HCT116 (cell line): ENCODE measurements around the gene UBAP2. TPM values are rescaled to one million over a fixed set of nuclear protein-coding genes. Genes with fewer than 3 reads are reported as not detected.

ENCODE experiments used
- ATAC-seq: fragments of 200-7000 bp; cut with Tn5 transposase; 2 replicates; pipeline ENCODE4 v1.9.1; 2020; ENCODE audit warnings: mild to moderate bottlenecking, moderate library complexity
- BruUV-seq: library from RNA; stranded (reverse); fragments of 400-500 nt; replicated peaks from 2 replicates; lab custom pipeline; 2021; lab: Mats Ljungman, UMichigan
- CTCF ChIA-PET: fragments of 300-600 bp; sonication (Branson Sonifier 250); formaldehyde crosslinking; loops from one replicate; lab custom pipeline; 2021; ENCODE audit warnings: antibody characterized with exemption; lab: Charles Lee
- POLR2A ChIA-PET: fragments of 300-600, 350-600 bp; sonication (Branson Sonifier 250); formaldehyde crosslinking; loops from one replicate; lab custom pipeline; 2021; ENCODE audit warnings: antibody characterized with exemption; lab: Charles Lee
- RAD21 ChIA-PET, 2 experiments: fragments of 300-600 bp; sonication (Branson Sonifier 250); formaldehyde crosslinking; loops; one replicate each; lab custom pipeline; 2023; ENCODE audit warnings: low total read pairs in 2 of 2; ENCODE audit not compliant: uncharacterized antibody in 2 of 2, unreplicated experiment in 2 of 2, low non-redundant PET in 1 of 2; lab: Charles Lee
- DNase-seq: peaks from one replicate; pipeline ENCODE4 v3.0.0-alpha.2; 2010; ENCODE audit warnings: low read depth, low spot score
- H2AFZ ChIP-seq: fragments of 200-600 bp; shearing (Covaris generic), sonication (generic); 2 replicates; pipeline ENCODE4 v1.6.1; 2017; ENCODE audit warnings: low read depth, mixed run types, mixed read lengths, antibody characterized with exemption, low read length; ENCODE audit not compliant: poor library complexity, severe bottlenecking
- H3K27ac ChIP-seq: 2 replicates; pipeline ENCODE4 v1.5.1; 2012; ENCODE audit warnings: low read depth, low read length
- H3K27me3 ChIP-seq: fragments of 200-600 bp; sonication (generic); 2 replicates; pipeline ENCODE4 v1.6.1; 2016; ENCODE audit warnings: mixed run types, low read length, mixed read lengths; ENCODE audit not compliant: insufficient read depth
- H3K36me3 ChIP-seq, 2 experiments: fragments of 200-500 bp in 1 of 2; fragments of 200-600 bp in 1 of 2; sonication (Bioruptor generic) in 1 of 2; sonication (generic) in 1 of 2; 2 replicates each; pipeline versions ENCODE4 v1.5.1 to v1.6.1; 2014 to 2016; ENCODE audit warnings: low read length in 2 of 2, inconsistent platforms in 1 of 2, mixed read lengths in 1 of 2, mixed run types in 1 of 2; ENCODE audit not compliant: insufficient read depth in 2 of 2, control insufficient read depth in 1 of 2
- H3K4me1 ChIP-seq, 2 experiments: fragments of 200-600 bp in 1 of 2; sonication (generic) in 1 of 2; 2 replicates each; pipeline versions ENCODE4 v1.5.1 to v1.6.1; 2012 to 2017; ENCODE audit warnings: low read length in 2 of 2, inconsistent platforms in 1 of 2, mild to moderate bottlenecking in 1 of 2, mixed read lengths in 1 of 2, mixed run types in 1 of 2, moderate library complexity in 1 of 2; ENCODE audit not compliant: insufficient read depth in 2 of 2, control insufficient read depth in 1 of 2
- H3K4me2 ChIP-seq: fragments of 200-600 bp; sonication (generic); 2 replicates; pipeline ENCODE4 v1.6.1; 2017; ENCODE audit warnings: mixed run types, low read length, mixed read lengths
- H3K4me3 ChIP-seq, 2 experiments: fragments of 200-600 bp in 1 of 2; sonication (generic) in 1 of 2; replicated peaks in 1 of 2; 2 replicates each; pipeline ENCODE4 v1.5.1; 2011 to 2016; ENCODE audit warnings: low read length in 2 of 2, control low read depth in 1 of 2, low read depth in 1 of 2, mild to moderate bottlenecking in 1 of 2, mixed read lengths in 1 of 2, mixed run types in 1 of 2
- H3K79me2 ChIP-seq: fragments of 200-600 bp; sonication (generic); 2 replicates; pipeline ENCODE4 v1.6.1; 2017; ENCODE audit warnings: mild to moderate bottlenecking, mixed run types, low read length, moderate library complexity, mixed read lengths; ENCODE audit not compliant: insufficient read depth
- H3K9ac ChIP-seq: fragments of 200-600 bp; sonication (generic); 2 replicates; pipeline ENCODE4 v1.6.1; 2016; ENCODE audit warnings: low read length, mixed read lengths
- H3K9me2 ChIP-seq: fragments of 200-600 bp; sonication (generic), shearing (Covaris generic); 2 replicates; pipeline ENCODE4 v1.6.1; 2017; ENCODE audit warnings: mixed run types, mild to moderate bottlenecking, moderate library complexity; ENCODE audit not compliant: insufficient read depth
- H3K9me3 ChIP-seq, 2 experiments: fragments of 200-500 bp in 1 of 2; fragments of 200-600 bp in 1 of 2; sonication (Bioruptor generic) in 1 of 2; sonication (generic) in 1 of 2; 2 replicates each; pipeline ENCODE4 v1.6.1; 2014 to 2017; ENCODE audit warnings: low read length in 2 of 2, mixed read lengths in 2 of 2, inconsistent platforms in 1 of 2, low read depth in 1 of 2, mild to moderate bottlenecking in 1 of 2, mixed run types in 1 of 2, moderate library complexity in 1 of 2; ENCODE audit not compliant: control insufficient read depth in 1 of 2, insufficient read depth in 1 of 2
- H4K20me1 ChIP-seq: fragments of 200-600 bp; sonication (generic), shearing (Covaris generic); 2 replicates; pipeline ENCODE4 v1.6.1; 2017; ENCODE audit warnings: mixed run types, mild to moderate bottlenecking, moderate library complexity; ENCODE audit not compliant: insufficient read depth
- EZH2phosphoT487 ChIP-seq: fragments of 200-600 bp; IDR thresholded peaks from 2 replicates; pipeline ENCODE4 v1.6.1; 2018; ENCODE audit warnings: antibody characterized with exemption, borderline replicate concordance
- FOSL1 ChIP-seq: IDR thresholded peaks from 2 replicates; pipeline ENCODE4 v1.6.1; 2012; ENCODE audit warnings: low read depth
- SP1 ChIP-seq: IDR thresholded peaks from 2 replicates; pipeline ENCODE4 v1.6.1; 2012; ENCODE audit warnings: low read depth
- YY1 ChIP-seq: IDR thresholded peaks from 2 replicates; pipeline ENCODE4 v1.6.1; 2011; ENCODE audit warnings: low read length, low read depth, moderate library complexity, mild to moderate bottlenecking; ENCODE audit not compliant: insufficient replicate concordance; ENCODE audit errors: extremely low read depth
- intact Hi-C: fragments of 100-400 bp; cut with micrococcal nuclease; formaldehyde crosslinking; loops from 2 replicates; pipeline ENCODE4 v1.10.0; 2022
- total RNA-seq: library from RNA; stranded (reverse); gene quantifications from one replicate; pipeline ENCODE4 v1.2.1, GENCODE V29; 2021; ENCODE audit not compliant: unreplicated experiment
- TF ChIP-seq, protein P1 (sequence below): IDR thresholded peaks from 2 replicates; pipeline ENCODE4 v1.6.1; 2012

Gene UBAP2
- total RNA-seq, 1 experiment from 2014 or later: 51.3 TPM

DNA sequence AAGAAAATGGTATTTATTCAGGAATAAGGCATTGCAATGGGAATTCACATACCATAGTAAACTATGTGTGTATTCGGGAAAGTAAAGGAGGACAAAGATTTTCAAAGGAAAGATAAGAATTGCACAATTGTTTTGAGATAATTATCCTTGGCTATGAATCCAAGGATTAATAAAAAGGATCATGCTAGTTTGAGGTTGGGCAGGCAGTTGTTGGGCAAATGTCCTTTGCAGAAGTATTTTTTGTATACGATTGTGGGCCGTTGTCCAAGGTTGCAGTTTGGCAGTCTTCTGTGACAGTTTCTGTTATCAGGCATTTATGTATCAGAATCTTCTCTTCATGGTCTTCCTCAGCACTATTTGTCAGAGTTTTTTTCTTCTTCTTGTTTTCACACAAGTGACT, 10.6 kb upstream of the UBAP2 start (continued):
- TF ChIP-seq EZH2phosphoT487 (no peak), SP1 (no peak), FOSL1 (no peak)

DNA sequence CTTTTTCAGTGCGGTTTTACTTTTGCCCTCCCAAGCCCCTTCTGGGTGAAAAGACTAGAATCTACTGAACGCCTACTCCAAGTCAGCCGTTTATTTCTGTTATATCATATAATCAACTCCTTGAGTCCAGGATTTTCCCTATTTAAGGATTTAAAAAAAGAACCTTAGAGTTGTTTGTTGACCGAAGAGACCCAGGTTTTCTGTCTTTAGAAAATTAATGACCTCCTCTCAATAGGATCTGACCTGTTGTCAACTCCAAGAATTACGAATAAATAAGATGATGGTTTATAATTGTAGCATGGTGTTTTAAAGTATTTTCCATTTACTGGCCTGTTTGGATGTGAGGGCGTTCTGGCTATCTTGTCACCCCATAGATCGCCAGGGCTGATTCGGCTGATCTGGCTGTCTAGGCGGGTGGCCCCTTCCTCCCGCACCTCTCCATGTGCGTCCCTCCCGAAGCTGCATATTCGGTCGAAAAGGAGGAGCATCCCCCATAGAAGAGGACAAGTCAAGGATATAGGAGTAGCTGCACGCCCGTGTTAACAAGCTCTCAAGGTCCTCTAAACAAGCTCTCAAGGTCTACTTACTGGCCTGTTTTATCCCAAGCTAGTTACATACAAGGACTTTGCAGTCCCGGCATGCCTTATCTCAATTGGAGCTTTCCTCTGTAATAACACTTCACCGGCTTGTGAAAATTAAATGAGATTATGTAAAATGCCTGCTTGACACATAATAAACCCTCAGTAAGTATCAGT, 1.1 kb upstream of the UBAP2 start:
- intact Hi-C loops: loop anchor here (10.0 kb wide), 1 partner anchor 405 kb away; the partner anchor contains the start of genes DNAI1 and FAM219A
- ChIA-PET POLR2A (interaction anchor here (0.6 to 1.7 kb wide), 4 partner anchors 25 to 202 kb away, joined by 4 to 6 read pairs (median 4); partner anchors contain the start of gene UBAP1), RAD21 (no interaction called here), CTCF (interaction anchor here (0.6 kb wide), 1 partner anchor 70 kb away, joined by 3 read pairs; no protein-coding TSS in a partner anchor)
- Histone ChIP-seq H3K4me3 (peak overlapping the region; percentile 88 to 93), H3K9me3 (no peaks in the 10 kb centered on the region), H4K20me1 (no peaks in the 10 kb centered on the region), H3K4me2 (peak overlapping the region; percentile 87), H2AFZ (no peak overlapping the region), H3K9me2 (no peaks in the 10 kb centered on the region), H3K27me3 (no peaks in the 10 kb centered on the region), H3K4me1 (peaks cover 12 to 28% of the 10 kb centered on the region in 2 experiments), H3K79me2 (peaks cover 38% of the 10 kb centered on the region), H3K36me3 (no peaks in the 10 kb centered on the region), H3K9ac (peak overlapping the region; percentile 97), H3K27ac (peak overlapping the region; percentile 81)
- ATAC-seq (no peak), DNase-seq (no peak)
- TSS peak; percentile 98 for BruUV-seq
- TF ChIP-seq, protein P1, sequence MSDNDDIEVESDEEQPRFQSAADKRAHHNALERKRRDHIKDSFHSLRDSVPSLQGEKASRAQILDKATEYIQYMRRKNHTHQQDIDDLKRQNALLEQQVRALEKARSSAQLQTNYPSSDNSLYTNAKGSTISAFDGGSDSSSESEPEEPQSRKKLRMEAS: no peak
- no peak for TF ChIP-seq YY1
